Measurements from ENCODE around the gene FNDC3B.

GRCh38 chr3:172312711-172313110 lies 273.3 kb downstream of the FNDC3B start:
- TF ChIP-seq TAF1 (conservative IDR thresholded peaks at IDR 0.05) (no peak), RAD21 (IDR thresholded peaks at IDR 0.05) (no peak), CTCF (IDR thresholded peaks at IDR 0.05; ENCODE audit: low read depth, low read length, missing input control) (no peak), ATF3 (IDR thresholded peaks at IDR 0.05) (no peak), SP1 (IDR thresholded peaks at IDR 0.05) (no peak), GABPA (IDR thresholded peaks at IDR 0.05 in 1 of 2, conservative IDR thresholded peaks at IDR 0.05 in 1 of 2) (no peak), YY1 (IDR thresholded peaks at IDR 0.05) (no peak), RXRA (IDR thresholded peaks at IDR 0.05) (no peak), HNF4G (IDR thresholded peaks at IDR 0.05) (no peak), JUND (IDR thresholded peaks at IDR 0.05) (no peak), REST (IDR thresholded peaks at IDR 0.05) (no peak)
- TF ChIP-seq, protein P1, sequence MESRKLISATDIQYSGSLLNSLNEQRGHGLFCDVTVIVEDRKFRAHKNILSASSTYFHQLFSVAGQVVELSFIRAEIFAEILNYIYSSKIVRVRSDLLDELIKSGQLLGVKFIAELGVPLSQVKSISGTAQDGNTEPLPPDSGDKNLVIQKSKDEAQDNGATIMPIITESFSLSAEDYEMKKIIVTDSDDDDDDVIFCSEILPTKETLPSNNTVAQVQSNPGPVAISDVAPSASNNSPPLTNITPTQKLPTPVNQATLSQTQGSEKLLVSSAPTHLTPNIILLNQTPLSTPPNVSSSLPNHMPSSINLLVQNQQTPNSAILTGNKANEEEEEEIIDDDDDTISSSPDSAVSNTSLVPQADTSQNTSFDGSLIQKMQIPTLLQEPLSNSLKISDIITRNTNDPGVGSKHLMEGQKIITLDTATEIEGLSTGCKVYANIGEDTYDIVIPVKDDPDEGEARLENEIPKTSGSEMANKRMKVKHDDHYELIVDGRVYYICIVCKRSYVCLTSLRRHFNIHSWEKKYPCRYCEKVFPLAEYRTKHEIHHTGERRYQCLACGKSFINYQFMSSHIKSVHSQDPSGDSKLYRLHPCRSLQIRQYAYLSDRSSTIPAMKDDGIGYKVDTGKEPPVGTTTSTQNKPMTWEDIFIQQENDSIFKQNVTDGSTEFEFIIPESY (IDR thresholded peaks at IDR 0.05) = no peak
- TF ChIP-seq, protein P2, sequence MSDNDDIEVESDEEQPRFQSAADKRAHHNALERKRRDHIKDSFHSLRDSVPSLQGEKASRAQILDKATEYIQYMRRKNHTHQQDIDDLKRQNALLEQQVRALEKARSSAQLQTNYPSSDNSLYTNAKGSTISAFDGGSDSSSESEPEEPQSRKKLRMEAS (IDR thresholded peaks at IDR 0.05) = no peak

Data from liver (tissue), 3 donors.